GM19240 (cell line): ENCODE results near the gene C9orf153.
"Not testable (repeated sequence)": the region's sequence is repeated elsewhere in the genome, so short reads cannot be mapped to it uniquely, and the experiment has no call there.

ENCODE experiments used
- DNase-seq: peaks from one replicate; pipeline ENCODE4 v3.0.0; 2011; ENCODE audit warnings: low spot score; ENCODE audit not compliant: insufficient read length

The C9orf153 gene

GRCh38 chr9:86190700-86191099, 68.8 kb downstream of the C9orf153 start:
- DNase-seq, result not testable (repeated sequence)

- DNase-seq, result no peak
These were observed 72.3 kb downstream of the C9orf153 start for GRCh38 chr9:86187121-86187520.

DNA sequence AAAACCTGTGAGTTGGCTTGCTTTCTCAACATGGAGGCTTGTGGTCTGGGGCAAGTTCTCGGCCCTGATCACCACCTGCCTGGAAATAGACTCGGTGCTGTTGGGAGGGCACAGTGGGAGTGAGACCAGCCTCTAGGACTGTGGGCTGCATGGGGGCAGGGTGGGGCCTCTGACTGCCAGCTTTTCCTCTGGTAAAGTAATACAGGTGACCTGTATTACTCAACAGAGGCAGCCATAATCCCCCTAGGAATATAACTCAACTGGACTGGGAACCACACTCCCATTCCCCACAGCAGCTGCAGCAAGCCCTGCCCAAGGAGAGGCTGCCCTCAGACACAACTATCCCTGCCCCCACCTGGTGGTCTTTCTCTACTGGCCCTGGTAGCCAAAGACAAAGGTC, 72.8 kb downstream of the C9orf153 start:
- no peak for DNase-seq

DNA sequence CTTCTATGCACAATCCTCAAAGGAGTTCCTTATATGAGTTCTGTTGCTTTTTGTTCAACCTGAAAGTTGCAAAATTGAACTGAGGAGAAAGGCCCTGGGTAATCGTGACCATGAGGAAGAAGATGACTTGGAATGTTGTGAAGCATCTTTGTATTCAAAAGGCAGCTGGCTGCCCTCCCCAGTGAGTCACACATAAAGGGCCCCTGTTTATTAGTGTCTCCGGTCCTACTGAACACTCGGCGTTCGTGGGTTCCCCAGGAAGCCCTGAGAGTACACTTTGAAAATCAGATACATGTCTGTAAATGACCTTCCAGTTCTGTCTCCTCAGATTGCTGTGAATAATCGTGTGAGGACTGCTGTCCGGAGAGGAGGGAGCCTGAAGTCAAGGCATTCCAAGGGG, 73.6 kb downstream of the C9orf153 start:
- DNase-seq, result no peak

DNA sequence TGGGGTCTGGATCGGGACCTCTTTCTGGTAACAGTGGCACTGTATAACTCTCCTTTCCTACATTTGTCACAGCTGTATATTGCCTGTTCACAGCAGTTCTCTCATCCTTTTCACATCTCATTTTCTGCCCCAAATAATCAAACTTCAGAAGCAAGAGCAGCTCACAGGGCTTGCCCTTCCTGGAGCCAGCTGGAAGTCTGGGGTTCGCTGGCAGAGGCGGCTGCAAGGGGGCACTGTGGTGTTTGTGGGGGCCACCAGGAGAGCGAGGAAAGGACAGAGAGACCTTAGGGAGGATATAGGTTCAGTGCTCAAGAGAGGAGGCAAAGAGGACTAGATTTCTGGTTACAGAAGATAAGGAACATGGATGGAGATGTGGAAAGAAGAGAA, 75.3 kb downstream of the C9orf153 start:
- no peak for DNase-seq

GRCh38 chr9:86183229-86184137, 76.0 kb downstream of the C9orf153 start:
- no peak for DNase-seq

DNA sequence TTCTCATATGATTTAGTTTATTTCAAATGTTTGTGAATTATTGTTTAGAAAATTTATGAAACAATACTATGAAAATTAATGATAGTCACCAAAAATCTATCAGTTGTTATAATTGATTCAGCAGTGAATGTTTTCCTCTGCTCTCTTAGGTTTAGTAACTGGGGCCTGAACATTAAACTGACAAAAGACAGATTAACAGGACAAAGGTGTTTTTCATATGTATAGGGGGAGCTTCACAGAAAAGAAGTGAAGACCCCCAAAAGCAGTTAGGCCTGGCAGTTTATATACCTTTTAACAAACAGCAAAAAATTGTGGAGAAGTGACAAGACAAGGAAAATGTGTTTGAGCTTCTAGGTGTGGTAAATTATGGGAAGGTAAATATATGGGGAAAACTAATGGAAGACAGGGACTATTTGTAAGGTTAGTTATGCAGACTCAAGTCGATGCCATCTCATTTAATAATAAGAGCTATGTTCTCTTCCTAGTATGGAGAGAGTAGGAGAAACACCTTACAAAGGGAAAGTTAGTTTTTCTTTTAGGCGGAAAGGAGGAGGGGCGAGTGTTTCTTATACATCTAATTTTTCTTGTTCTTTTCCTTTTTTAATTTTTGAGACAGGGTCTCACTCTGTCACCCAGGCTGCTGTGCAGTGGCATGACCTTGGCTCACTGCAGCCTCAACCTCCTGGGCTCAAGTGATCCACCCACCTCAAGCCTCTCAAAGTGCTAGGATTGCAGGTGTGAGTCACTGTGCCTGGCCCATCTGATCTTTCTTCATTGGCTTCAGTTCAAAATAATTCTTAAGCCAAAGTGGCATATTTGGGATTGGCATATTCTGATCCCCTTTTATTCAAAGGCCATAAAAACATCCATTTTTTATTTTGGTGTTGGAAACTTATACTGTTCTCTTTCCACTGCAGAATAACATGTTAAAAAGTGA, 77.8 kb downstream of the C9orf153 start:
- no peak for DNase-seq

DNA sequence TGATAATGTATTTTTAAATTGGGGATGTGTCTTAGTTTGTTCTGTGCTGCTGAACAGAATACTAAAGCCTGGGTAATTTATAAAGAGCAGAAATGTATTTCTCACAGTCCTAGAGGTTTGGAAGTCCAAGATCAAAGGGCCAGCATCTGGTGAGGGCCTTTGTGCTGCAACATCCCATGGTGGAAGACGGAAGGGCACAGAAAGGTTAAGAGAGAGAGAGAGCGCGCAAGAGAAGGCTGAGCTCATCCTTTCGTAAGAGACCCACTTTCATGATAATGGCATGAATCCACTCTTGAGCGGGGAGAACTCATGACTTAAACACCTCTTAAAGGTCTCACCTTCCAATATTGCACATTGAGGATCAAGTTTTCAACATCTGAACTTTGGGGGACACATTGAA, 81.0 kb downstream of the C9orf153 start:
- no peak for DNase-seq

- no peak for DNase-seq
These were observed 81.5 kb downstream of the C9orf153 start for GRCh38 chr9:86177995-86178394.

DNA sequence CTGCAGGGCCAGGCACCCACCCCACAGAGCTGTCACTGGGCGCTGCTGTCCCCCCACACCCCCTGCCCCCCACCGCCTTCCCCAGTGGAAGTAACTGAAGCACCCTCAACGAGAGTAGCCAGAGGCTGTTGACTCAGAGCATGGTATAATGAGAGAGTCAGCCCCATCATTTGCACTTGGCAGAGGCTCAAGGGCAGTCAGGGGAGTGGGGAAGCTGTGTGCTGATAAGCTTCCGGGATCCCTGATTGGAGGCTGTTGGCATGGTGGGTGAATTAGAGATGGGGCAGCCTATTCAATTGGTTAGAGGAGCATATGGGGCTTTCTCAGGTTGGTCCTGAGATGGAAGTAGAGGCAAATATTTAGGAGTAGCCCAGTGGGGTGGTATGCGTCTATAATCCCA, 83.0 kb downstream of the C9orf153 start:
- no peak for DNase-seq

GRCh38 chr9:86175743-86176456, 83.6 kb downstream of the C9orf153 start:
- DNase-seq, result no peak

GRCh38 chr9:86175223-86175622, 84.2 kb downstream of the C9orf153 start:
- DNase-seq, result no peak
